HG03135 (cell line): Measurements from ENCODE around the gene CST3.
"Not testable (repeated sequence)": the region's sequence is repeated elsewhere in the genome, so short reads cannot be mapped to it uniquely, and the experiment has no call there.

Experiments used
- ATAC-seq: cut with Tn5 transposase; IDR thresholded peaks from one replicate; pipeline ENCODE4 v1.9.1; 2021; ENCODE audit warnings: mild to moderate bottlenecking, moderate library complexity; ENCODE audit not compliant: unreplicated experiment

CST3 gene

GRCh38 chr20:23637282-23638221, at the start of gene CST3:
Gene CST3 (minus strand): TSS chr20:23637955. CDS start chr20:23637862, 93 bp downstream.
- ATAC-seq, result no peak

GRCh38 chr20:23686046-23686750, 48.4 kb upstream of the CST3 start:
- ATAC-seq, result no peak

- ATAC-seq, result not testable (repeated sequence)
Observed at GRCh38 chr20:23685529-23685896, 47.8 kb upstream of the CST3 start.

GRCh38 chr20:23684261-23684660, 46.5 kb upstream of the CST3 start:
- no peak for ATAC-seq

- ATAC-seq, result no peak
Observed at GRCh38 chr20:23683807-23684206, 46.1 kb upstream of the CST3 start.

GRCh38 chr20:23683281-23683680, 45.5 kb upstream of the CST3 start:
- no peak for ATAC-seq

- no peak for ATAC-seq
Observed at GRCh38 chr20:23680146-23680545, 42.4 kb upstream of the CST3 start.

GRCh38 chr20:23679133-23680092, 41.7 kb upstream of the CST3 start:
- ATAC-seq, result no peak

- no peak for ATAC-seq
Observed at GRCh38 chr20:23673209-23673608, 35.5 kb upstream of the CST3 start.

- ATAC-seq, result no peak
Observed at GRCh38 chr20:23672158-23672557, 34.4 kb upstream of the CST3 start.

GRCh38 chr20:23671479-23671878, 33.7 kb upstream of the CST3 start:
- no peak for ATAC-seq

GRCh38 chr20:23670361-23670760, 32.6 kb upstream of the CST3 start:
- no peak for ATAC-seq

GRCh38 chr20:23669866-23670265, 32.1 kb upstream of the CST3 start:
- no peak for ATAC-seq

GRCh38 chr20:23669327-23669726, 31.6 kb upstream of the CST3 start:
- ATAC-seq, result no peak

GRCh38 chr20:23668477-23668951, 30.8 kb upstream of the CST3 start:
- no peak for ATAC-seq

- ATAC-seq, result no peak
Observed at GRCh38 chr20:23667666-23668065, 29.9 kb upstream of the CST3 start.

GRCh38 chr20:23666698-23667097, 28.9 kb upstream of the CST3 start:
- no peak for ATAC-seq

- ATAC-seq, result no peak
Observed at GRCh38 chr20:23666189-23666588, 28.4 kb upstream of the CST3 start.

- ATAC-seq, result no peak
Observed at GRCh38 chr20:23664954-23665353, 27.2 kb upstream of the CST3 start.

GRCh38 chr20:23664046-23664445, 26.3 kb upstream of the CST3 start:
- not testable (repeated sequence) for ATAC-seq

GRCh38 chr20:23663180-23663579, 25.4 kb upstream of the CST3 start:
- no peak for ATAC-seq
